K562 (cell line): Measurements from ENCODE around the gene SLC7A4. TPM values are rescaled to one million over a fixed set of nuclear protein-coding genes. Genes with fewer than 3 reads are reported as not detected.

Source experiments
- BMI1 ChIP-seq: fragments of 150-350 bp; IDR thresholded peaks from 2 replicates; pipeline ENCODE4 v1.6.1; 2014; ENCODE audit warnings: low read length
- CTCFL ChIP-seq: IDR thresholded peaks from 2 replicates; pipeline ENCODE4 v1.6.1; 2011; ENCODE audit warnings: borderline replicate concordance, low read depth, mild to moderate bottlenecking, moderate library complexity, low read length; ENCODE audit not compliant: insufficient read depth, poor library complexity, severe bottlenecking
- E2F3 ChIP-seq: fragments of 250-450 bp; sonication (Bioruptor Pico); IDR thresholded peaks from 2 replicates; pipeline ENCODE4 v1.4.0; 2020; ENCODE audit warnings: mild to moderate bottlenecking
- HCFC1 ChIP-seq: IDR thresholded peaks from 2 replicates; pipeline ENCODE4 v1.6.1; 2012; ENCODE audit warnings: low read depth, low read length, improper control_type of control experiment
- HOMEZ ChIP-seq: fragments of 250-450 bp; sonication (Bioruptor Pico); IDR thresholded peaks from 2 replicates; pipeline ENCODE4 v1.4.0; 2020; ENCODE audit warnings: mild to moderate bottlenecking, moderate library complexity
- ILF3 ChIP-seq: fragments of 450-650 bp; IDR thresholded peaks from 2 replicates; pipeline ENCODE4 v1.6.1; 2018; ENCODE audit warnings: antibody characterized with exemption, mild to moderate bottlenecking, moderate library complexity, borderline replicate concordance
- L3MBTL2 ChIP-seq: fragments of 450-650 bp; IDR thresholded peaks from 2 replicates; pipeline ENCODE4 v1.6.1; 2016; ENCODE audit warnings: mild to moderate bottlenecking, moderate library complexity
- MEF2D ChIP-seq: conservative IDR thresholded peaks from 2 replicates; pipeline ENCODE4 v1.6.1; 2016; ENCODE audit warnings: low read depth, missing genetic modification characterization, missing compliant biosample characterization
- MYC ChIP-seq, 2 experiments: fragments of 250-450 bp in 1 of 2; sonication (Bioruptor Pico) in 1 of 2; IDR thresholded peaks; 2 replicates each; pipeline versions ENCODE4 v1.5.1 to v1.6.1; 2012 to 2021; ENCODE audit warnings: low read depth in 2 of 2, borderline replicate concordance in 1 of 2, improper control_type of control experiment in 1 of 2, low read length in 1 of 2, mild to moderate bottlenecking in 1 of 2, moderate library complexity in 1 of 2
- NELFE ChIP-seq: IDR thresholded peaks from 2 replicates; pipeline ENCODE4 v1.6.1; 2011; ENCODE audit warnings: mild to moderate bottlenecking; ENCODE audit not compliant: insufficient read depth, insufficient read length
- SIX5 ChIP-seq, 2 experiments: IDR thresholded peaks; 2 replicates each; pipeline ENCODE4 v1.6.1; 2011; ENCODE audit warnings: low read length in 2 of 2, borderline replicate concordance in 1 of 2, low read depth in 1 of 2, mild to moderate bottlenecking in 1 of 2, moderate library complexity in 1 of 2; ENCODE audit not compliant: insufficient read depth in 1 of 2
- SMAD2 ChIP-seq: fragments of 150-350 bp; IDR thresholded peaks from 2 replicates; pipeline ENCODE4 v1.6.1; 2014; ENCODE audit warnings: low read depth, mild to moderate bottlenecking, low read length
- SREBF1 ChIP-seq: fragments of 150-350 bp; IDR thresholded peaks from 2 replicates; pipeline ENCODE4 v1.6.1; 2014; ENCODE audit warnings: antibody characterized with exemption, low read depth, low read length, borderline replicate concordance
- TBP ChIP-seq: optimal IDR thresholded peaks from 2 replicates; pipeline ENCODE3; 2011; ENCODE audit warnings: low read depth, low read length, improper control_type of control experiment
- THAP7 ChIP-seq: fragments of 250-450 bp; sonication (Bioruptor Pico); IDR thresholded peaks from 2 replicates; pipeline ENCODE4 v1.5.0; 2021
- YY1 ChIP-seq, 3 experiments: IDR thresholded peaks; 2 replicates each; pipeline ENCODE4 v1.6.1; 2011; ENCODE audit warnings: low read length in 2 of 3, mild to moderate bottlenecking in 2 of 3, moderate library complexity in 2 of 3, borderline replicate concordance in 1 of 3, control low read depth in 1 of 3, low read depth in 1 of 3; ENCODE audit not compliant: insufficient read depth in 3 of 3, insufficient replicate concordance in 2 of 3, control insufficient read depth in 1 of 3, insufficient read length in 1 of 3; ENCODE audit errors: extremely low read depth in 1 of 3
- ZBTB12 ChIP-seq: fragments of 250-450 bp; sonication (Bioruptor Pico); IDR thresholded peaks from 2 replicates; pipeline ENCODE4 v1.4.0; 2020
- ZFPM2 ChIP-seq: fragments of 250-450 bp; sonication (Bioruptor Pico); IDR thresholded peaks from 2 replicates; pipeline ENCODE4 v1.5.1; 2022; ENCODE audit warnings: mild to moderate bottlenecking
- polyA plus RNA-seq, 8 experiments: library from polyadenylated mRNA; depleted of rRNA in 4 of 8; stranded (reverse) in 5 of 8; unstranded in 3 of 8; fragments of >200 nt; fragmentation: Nextera tagmentation in 2 of 8; fragmentation: Illumina TruSeq in 1 of 8; extraction: Ambion mirVana in 2 of 8; extraction: Trizol in 1 of 8; gene quantifications; 2 replicates each; pipeline versions ENCODE4 v1.2.1 to v1.2.3, GENCODE V29; 2011 to 2014; ENCODE audit warnings: inconsistent platforms in 1 of 8, missing spikeins in 1 of 8
- total RNA-seq, 7 experiments: library from RNA; depleted of rRNA in 6 of 7; stranded (reverse); fragments of >200 nt in 6 of 7; fragmentation: Illumina TruSeq in 2 of 7; extraction: Trizol in 2 of 7; gene quantifications; 2 replicates each; pipeline versions ENCODE4 v1.2.1 to v1.2.3, GENCODE V29; 2011 to 2021; ENCODE audit warnings: low replicate concordance in 1 of 7
- TF ChIP-seq, protein P1 (sequence below): fragments of 250-450 bp; sonication (Bioruptor Pico); IDR thresholded peaks from 2 replicates; pipeline ENCODE4 v1.5.0; 2020; ENCODE audit warnings: mild to moderate bottlenecking, borderline replicate concordance

SLC7A4 gene
- total and polyA plus RNA-seq, 9 of the 15 experiments (the other 6 are each of a cell fraction or from before 2014, with no cell fraction given): not detected

DNA sequence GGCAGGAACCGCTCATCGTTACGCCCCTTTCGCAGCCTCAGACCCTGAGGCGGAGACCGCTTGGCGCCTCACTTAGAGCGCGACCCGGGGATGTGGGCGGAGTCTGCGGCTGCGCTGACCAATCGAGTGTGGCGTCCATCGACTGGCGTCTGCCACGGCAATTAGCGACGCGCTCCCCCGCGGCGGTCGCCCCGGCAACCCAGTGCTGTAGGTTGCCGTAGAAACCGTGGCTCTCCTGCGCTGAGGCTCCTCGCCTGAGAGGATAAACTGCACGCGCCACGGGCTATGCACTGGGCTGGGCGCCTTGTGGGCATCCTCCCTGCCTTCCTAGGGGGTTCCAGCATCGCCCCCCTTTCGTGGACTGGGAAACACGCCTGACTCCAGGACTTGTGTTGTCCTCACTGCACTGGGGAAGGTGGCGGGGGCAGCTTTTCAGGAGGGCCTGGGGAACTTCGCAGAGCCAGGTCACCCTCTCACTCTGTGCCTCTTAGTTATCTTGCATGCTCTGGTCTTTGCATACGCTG is 18.1 kb downstream of the SLC7A4 start (continued):
- TF ChIP-seq SIX5 (IDR thresholded peaks at IDR 0.05; ENCODE audit: borderline replicate concordance in 1 of 2, insufficient read depth in 1 of 2, low read depth in 1 of 2, low read length in 2 of 2) (peak in 1 of 2 experiments; percentile 34; a peak in 1 of 4 replicates), L3MBTL2 (no peak), E2F3 (CRISPR knock-in tag) (peak; percentile 85), HCFC1 (peak; percentile 65), CTCFL (no peak), ILF3 (no peak), THAP7 (CRISPR knock-in tag) (no peak), YY1 (IDR thresholded peaks at IDR 0.05; ENCODE audit: borderline replicate concordance in 1 of 3, control insufficient read depth in 1 of 3, extremely low read depth in 1 of 3, insufficient read depth in 3 of 3, insufficient read length in 1 of 3, insufficient replicate concordance in 2 of 3, low read depth in 1 of 3, low read length in 2 of 3) (peak in 1 of 3 experiments; percentile 45), NELFE (no peak), BMI1 (peak; percentile 100), SREBF1 (peak; percentile 60), ZBTB12 (CRISPR knock-in tag) (peak; percentile 74), MYC (IDR thresholded peaks at IDR 0.05; ENCODE audit: low read depth, low read length) (peak; percentile 36; the same call in 1 of the 2 replicates), MYC (CRISPR knock-in tag; IDR thresholded peaks at IDR 0.05; ENCODE audit: borderline replicate concordance, low read depth) (peak; percentile 83), MEF2D (tag) (no peak), HOMEZ (CRISPR knock-in tag) (peak; percentile 94; the same call in 1 of the 2 replicates), TBP (peak; percentile 70), ZFPM2 (peak; percentile 87), SMAD2 (peak; percentile 98; the same call in 1 of the 2 replicates)
- TF ChIP-seq, protein P1, sequence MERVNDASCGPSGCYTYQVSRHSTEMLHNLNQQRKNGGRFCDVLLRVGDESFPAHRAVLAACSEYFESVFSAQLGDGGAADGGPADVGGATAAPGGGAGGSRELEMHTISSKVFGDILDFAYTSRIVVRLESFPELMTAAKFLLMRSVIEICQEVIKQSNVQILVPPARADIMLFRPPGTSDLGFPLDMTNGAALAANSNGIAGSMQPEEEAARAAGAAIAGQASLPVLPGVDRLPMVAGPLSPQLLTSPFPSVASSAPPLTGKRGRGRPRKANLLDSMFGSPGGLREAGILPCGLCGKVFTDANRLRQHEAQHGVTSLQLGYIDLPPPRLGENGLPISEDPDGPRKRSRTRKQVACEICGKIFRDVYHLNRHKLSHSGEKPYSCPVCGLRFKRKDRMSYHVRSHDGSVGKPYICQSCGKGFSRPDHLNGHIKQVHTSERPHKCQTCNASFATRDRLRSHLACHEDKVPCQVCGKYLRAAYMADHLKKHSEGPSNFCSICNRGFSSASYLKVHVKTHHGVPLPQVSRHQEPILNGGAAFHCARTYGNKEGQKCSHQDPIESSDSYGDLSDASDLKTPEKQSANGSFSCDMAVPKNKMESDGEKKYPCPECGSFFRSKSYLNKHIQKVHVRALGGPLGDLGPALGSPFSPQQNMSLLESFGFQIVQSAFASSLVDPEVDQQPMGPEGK: 0 out of 2 replicates have a peak, but pooled peaks have one; percentile 61
